AG04449 (cell line): ENCODE data around the gene DCDC2C.
"Not testable (repeated sequence)": the region's sequence is repeated elsewhere in the genome, so short reads cannot be mapped to it uniquely, and the experiment has no call there.

ENCODE experiments used
- CTCF ChIA-PET: fragments of 350-600 bp; formaldehyde crosslinking; extraction: SDS; loops from one replicate; lab custom pipeline; 2021; ENCODE audit warnings: antibody characterized with exemption; lab: Yijun Ruan, JAX
- POLR2A ChIA-PET: fragments of 400-600, 350-600 bp; formaldehyde crosslinking; extraction: SDS; loops from one replicate; lab custom pipeline; 2020; ENCODE audit warnings: antibody characterized with exemption, inconsistent platforms; lab: Yijun Ruan, JAX
- DNase-seq: peaks from one replicate; pipeline ENCODE4 v3.0.0-alpha.2; 2010; ENCODE audit warnings: low read depth, low spot score
- H3K4me3 ChIP-seq: 2 replicates; pipeline ENCODE4 v1.5.1; 2011; ENCODE audit warnings: low read depth, mild to moderate bottlenecking, control low read depth, low read length
- TF ChIP-seq, protein P1 (sequence below): IDR thresholded peaks from one replicate; pipeline ENCODE4 v1.5.1; 2011; ENCODE audit warnings: mild to moderate bottlenecking, moderate library complexity, low read length, control low read depth, inconsistent platforms; ENCODE audit not compliant: insufficient read depth; ENCODE audit errors: missing control alignments

The DCDC2C gene

DNA sequence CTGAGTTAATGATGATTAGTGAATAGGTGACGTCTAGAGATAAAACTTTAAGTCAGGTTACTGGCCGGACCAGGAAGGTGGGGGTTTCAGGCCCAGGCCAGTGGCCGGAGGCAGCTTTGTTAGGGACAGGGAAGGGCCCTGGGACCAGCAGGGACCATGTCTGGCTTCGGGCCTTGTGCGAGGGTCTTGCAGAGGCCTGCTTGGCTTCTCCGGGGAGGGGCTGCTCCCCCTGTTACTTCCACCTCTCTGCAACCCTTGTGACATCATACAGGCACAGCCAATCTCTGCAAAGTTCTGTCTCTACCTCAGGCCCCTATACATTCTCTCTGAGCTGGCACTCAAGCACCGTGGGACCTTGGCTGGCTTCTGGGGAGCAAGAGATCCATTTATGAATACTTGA lies 45.5 kb upstream of the DCDC2C start, which contains the start of gene ALLC:
Gene ALLC, plus strand, starts transcription at position 320 of the 400 bp plus-strand sequence. CDS start 12,958 bp downstream, outside the sequence.
- H3K4me3 ChIP-seq, result no peak within 1 kb of the TSS
- no peak for DNase-seq
- POLR2A ChIA-PET, result no interaction called here
- TF ChIP-seq, protein P1, sequence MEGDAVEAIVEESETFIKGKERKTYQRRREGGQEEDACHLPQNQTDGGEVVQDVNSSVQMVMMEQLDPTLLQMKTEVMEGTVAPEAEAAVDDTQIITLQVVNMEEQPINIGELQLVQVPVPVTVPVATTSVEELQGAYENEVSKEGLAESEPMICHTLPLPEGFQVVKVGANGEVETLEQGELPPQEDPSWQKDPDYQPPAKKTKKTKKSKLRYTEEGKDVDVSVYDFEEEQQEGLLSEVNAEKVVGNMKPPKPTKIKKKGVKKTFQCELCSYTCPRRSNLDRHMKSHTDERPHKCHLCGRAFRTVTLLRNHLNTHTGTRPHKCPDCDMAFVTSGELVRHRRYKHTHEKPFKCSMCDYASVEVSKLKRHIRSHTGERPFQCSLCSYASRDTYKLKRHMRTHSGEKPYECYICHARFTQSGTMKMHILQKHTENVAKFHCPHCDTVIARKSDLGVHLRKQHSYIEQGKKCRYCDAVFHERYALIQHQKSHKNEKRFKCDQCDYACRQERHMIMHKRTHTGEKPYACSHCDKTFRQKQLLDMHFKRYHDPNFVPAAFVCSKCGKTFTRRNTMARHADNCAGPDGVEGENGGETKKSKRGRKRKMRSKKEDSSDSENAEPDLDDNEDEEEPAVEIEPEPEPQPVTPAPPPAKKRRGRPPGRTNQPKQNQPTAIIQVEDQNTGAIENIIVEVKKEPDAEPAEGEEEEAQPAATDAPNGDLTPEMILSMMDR, result no peak
- CTCF ChIA-PET, result interaction anchor here (0.6 to 3.4 kb wide), 3 partner anchors 234 to 1771 kb away, joined by 3 to 22 read pairs (median 5); no protein-coding TSS in a partner anchor

GRCh38 chr2:3659447-3660432 lies 43.6 kb upstream of the DCDC2C start:
- ChIA-PET CTCF (interaction anchor here (1.0 to 1.3 kb wide), 2 partner anchors 9 to 197 kb away, joined by 3 read pairs; no protein-coding TSS in a partner anchor), POLR2A (no interaction called here)
- DNase-seq, result no peak
- TF ChIP-seq, protein P1, result no peak
- H3K4me3 ChIP-seq, result no peak overlapping the region

GRCh38 chr2:3660640-3661039 lies 42.7 kb upstream of the DCDC2C start:
- H3K4me3 ChIP-seq, POLR2A ChIA-PET, DNase-seq: not testable (repeated sequence)
- CTCF ChIA-PET, result interaction anchor here (1.9 kb wide), 1 partner anchor 9 kb away, joined by 13 read pairs; no protein-coding TSS in a partner anchor

- TF ChIP-seq, protein P1, result no peak
- ChIA-PET CTCF (interaction anchor here (1.9 kb wide), 1 partner anchor 9 kb away, joined by 13 read pairs; no protein-coding TSS in a partner anchor), POLR2A (no interaction called here)
- H3K4me3 ChIP-seq, result no peak overlapping the region
- DNase-seq, result peak; percentile 5
Observed at GRCh38 chr2:3661149-3661660, 42.2 kb upstream of the DCDC2C start.

DNA sequence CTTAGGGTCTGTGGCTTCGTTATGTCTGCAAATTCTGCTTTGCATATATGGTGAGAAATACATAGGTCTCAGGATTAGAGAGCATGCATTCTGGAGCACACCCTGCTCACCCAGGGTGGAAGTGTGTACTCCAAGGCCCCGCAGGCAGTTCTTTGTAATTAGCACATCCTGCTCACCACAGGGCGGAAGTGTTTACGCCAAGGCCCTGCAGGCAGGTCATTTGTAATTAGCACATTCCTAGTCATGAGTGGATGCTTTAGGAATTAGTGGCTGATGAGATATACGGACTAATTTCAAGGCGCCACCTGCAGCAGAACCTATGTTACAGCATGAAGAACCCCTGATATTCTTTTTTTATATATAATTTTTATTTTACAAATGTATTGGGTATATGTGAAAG lies 41.1 kb upstream of the DCDC2C start:
- TF ChIP-seq, protein P1, result no peak
- CTCF ChIA-PET, result interaction anchor here (1.9 kb wide), 1 partner anchor 10 kb away, joined by 13 read pairs; no protein-coding TSS in a partner anchor
- H3K4me3 ChIP-seq, result no peak overlapping the region
- POLR2A ChIA-PET, result no interaction called here
- no peak for DNase-seq

DNA sequence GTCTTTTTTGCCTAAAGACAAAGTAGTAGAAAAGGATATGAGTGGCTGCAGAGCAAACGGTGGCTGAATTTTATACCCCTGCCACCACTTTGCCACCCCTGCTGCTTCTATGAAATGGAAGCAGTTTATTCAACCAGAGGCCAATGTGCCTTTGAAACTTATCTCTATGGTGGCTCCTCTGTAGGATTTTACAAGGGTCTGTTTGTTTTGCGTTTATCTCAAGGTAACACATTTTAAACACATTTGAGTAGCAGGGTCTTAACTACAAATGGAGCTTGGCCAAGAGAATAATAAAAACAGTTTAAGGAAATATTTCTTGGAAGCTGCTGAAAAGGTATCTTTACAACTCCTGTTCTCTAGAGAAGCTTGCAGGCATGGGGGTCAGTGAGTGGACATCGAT lies 39.3 kb upstream of the DCDC2C start:
- TF ChIP-seq, protein P1, result no peak
- CTCF ChIA-PET, result interaction anchor here (0.6 kb wide), 1 partner anchor 13 kb away, joined by 3 read pairs; no protein-coding TSS in a partner anchor
- H3K4me3 ChIP-seq, result no peak overlapping the region
- DNase-seq, result no peak
- POLR2A ChIA-PET, result no interaction called here
